ENCODE data around the gene LRRC36. TPM values are rescaled to one million over a fixed set of nuclear protein-coding genes. Genes with fewer than 3 reads are reported as not detected.

LRRC36 gene
- total and polyA plus RNA-seq, 2 donors (not counting 3 experiments of a cell fraction or from before 2014, with no cell fraction given), result 0.30 to 2.0 TPM

DNA sequence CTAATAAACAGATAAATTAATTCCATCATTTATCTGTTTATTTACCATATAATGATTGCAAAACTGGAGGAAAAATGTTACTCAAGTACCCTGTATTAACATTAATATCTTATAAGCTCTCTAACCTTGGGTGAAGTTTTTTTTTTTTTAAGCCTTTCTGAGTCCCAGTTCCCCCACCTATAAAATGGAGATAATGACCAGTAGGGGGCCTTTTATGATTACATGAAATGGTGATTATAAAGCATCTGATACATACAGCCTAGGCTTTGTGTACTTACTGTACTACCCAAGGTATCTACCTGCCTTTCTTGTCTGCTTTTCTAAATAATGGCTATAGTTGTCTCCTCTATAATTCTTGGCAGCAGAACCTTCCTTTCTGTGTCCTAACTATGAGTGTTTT is 22.6 kb downstream of the LRRC36 start:
- Histone ChIP-seq H3K36me3 (ENCODE audit: control insufficient read depth in 2 of 2, extremely low read depth in 1 of 2, insufficient read depth in 2 of 2, low read length in 2 of 2) (no peaks in the 10 kb centered on the region), H3K4me2 (ENCODE audit: insufficient read depth, low read length) (no peak overlapping the region), H3K4me3 (replicated peaks in 1 of 3; ENCODE audit: insufficient read depth in 1 of 3, low read depth in 1 of 3, low read length in 3 of 3) (no peak overlapping the region), H4K20me1 (replicated peaks; ENCODE audit: control insufficient read depth, extremely low read depth, insufficient read depth, low read length) (no peaks in the 10 kb centered on the region), H3K9ac (replicated peaks; ENCODE audit: extremely low read depth, insufficient read depth, low read length) (no peak overlapping the region), H3K9me1 (replicated peaks; ENCODE audit: control insufficient read depth, extremely low read depth, insufficient read depth, low read length) (no peaks in the 10 kb centered on the region), H3K79me2 (ENCODE audit: control insufficient read depth, insufficient read depth, low read length) (no peaks in the 10 kb centered on the region), H3K9me3 (replicated peaks; ENCODE audit: control insufficient read depth, insufficient read depth, low read length) (no peaks in the 10 kb centered on the region), H3K4me1 (ENCODE audit: control insufficient read depth, extremely low read depth, insufficient read depth, low read length) (peaks cover 23% of the 10 kb centered on the region), H3K27ac (ENCODE audit: insufficient read depth, low read depth, low read length) (no peak overlapping the region), H2AFZ (ENCODE audit: low read depth, low read length) (no peak overlapping the region), H3K27me3 (ENCODE audit: control insufficient read depth in 2 of 2, insufficient read depth in 2 of 2, low read length in 2 of 2) (no peaks in the 10 kb centered on the region)
- no TSS peak for BruUV-seq (replicated peaks)
- dilution Hi-C loops (cut with MboI; ENCODE audit: extremely low pct_ligation_motif_present, low sequenced_read_pairs), result no loop called here
- intact Hi-C loops (cut with micrococcal nuclease), result loop anchor here (1.0 to 5.0 kb wide), 3 partner anchors 44 to 118 kb away; partner anchors contain the start of genes PLEKHG4 and TPPP3
- FAIRE-seq (no peak), DNase-seq (ENCODE audit: low read depth, low spot score) (peak; percentile 59)
- ChIA-PET POLR2A (no interaction called here), CTCF (interaction anchor here (0.7 to 4.7 kb wide), 12 partner anchors 8 to 113 kb away, joined by 3 to 31 read pairs (median 4); partner anchors contain the start of genes KCTD19 and LRRC36)
- TF ChIP-seq, protein P1, sequence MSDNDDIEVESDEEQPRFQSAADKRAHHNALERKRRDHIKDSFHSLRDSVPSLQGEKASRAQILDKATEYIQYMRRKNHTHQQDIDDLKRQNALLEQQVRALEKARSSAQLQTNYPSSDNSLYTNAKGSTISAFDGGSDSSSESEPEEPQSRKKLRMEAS (IDR thresholded peaks at IDR 0.05; ENCODE audit: insufficient read depth, insufficient read length), result no peak
- no peak for TF ChIP-seq POLR2A (IDR thresholded peaks at IDR 0.05; ENCODE audit: low read depth, low read length)
- TF ChIP-seq MYC (IDR thresholded peaks at IDR 0.05; ENCODE audit: low read depth, low read length), result no peak
- TF ChIP-seq EZH2 (IDR thresholded peaks at IDR 0.05; ENCODE audit: borderline replicate concordance, low read depth, low read length, severe bottlenecking), result no peak
- no peak for TF ChIP-seq GATA2 (IDR thresholded peaks at IDR 0.05; ENCODE audit: insufficient read depth, insufficient read length, low read depth, low read length)
- TF ChIP-seq, protein P2, sequence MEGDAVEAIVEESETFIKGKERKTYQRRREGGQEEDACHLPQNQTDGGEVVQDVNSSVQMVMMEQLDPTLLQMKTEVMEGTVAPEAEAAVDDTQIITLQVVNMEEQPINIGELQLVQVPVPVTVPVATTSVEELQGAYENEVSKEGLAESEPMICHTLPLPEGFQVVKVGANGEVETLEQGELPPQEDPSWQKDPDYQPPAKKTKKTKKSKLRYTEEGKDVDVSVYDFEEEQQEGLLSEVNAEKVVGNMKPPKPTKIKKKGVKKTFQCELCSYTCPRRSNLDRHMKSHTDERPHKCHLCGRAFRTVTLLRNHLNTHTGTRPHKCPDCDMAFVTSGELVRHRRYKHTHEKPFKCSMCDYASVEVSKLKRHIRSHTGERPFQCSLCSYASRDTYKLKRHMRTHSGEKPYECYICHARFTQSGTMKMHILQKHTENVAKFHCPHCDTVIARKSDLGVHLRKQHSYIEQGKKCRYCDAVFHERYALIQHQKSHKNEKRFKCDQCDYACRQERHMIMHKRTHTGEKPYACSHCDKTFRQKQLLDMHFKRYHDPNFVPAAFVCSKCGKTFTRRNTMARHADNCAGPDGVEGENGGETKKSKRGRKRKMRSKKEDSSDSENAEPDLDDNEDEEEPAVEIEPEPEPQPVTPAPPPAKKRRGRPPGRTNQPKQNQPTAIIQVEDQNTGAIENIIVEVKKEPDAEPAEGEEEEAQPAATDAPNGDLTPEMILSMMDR (IDR thresholded peaks at IDR 0.05; ENCODE audit: extremely low read depth in 1 of 2, insufficient read depth in 1 of 2, low read depth in 1 of 2, low read length in 2 of 2), result peak; percentile 32 to 49
- no peak for TF ChIP-seq POLR2AphosphoS5 (IDR thresholded peaks at IDR 0.05; ENCODE audit: insufficient read depth, low read depth, low read length)
